A549 (cell line): ENCODE data around the gene GATM. TPM values are rescaled to one million over a fixed set of nuclear protein-coding genes. Genes with fewer than 3 reads are reported as not detected.

Experiments
- ATAC-seq, 2 experiments: fragments of 200-7000 bp in 1 of 2; fragments of >200 bp in 1 of 2; cut with Nextera tagmentation in 1 of 2; cut with Tn5 transposase in 1 of 2; 3 replicates each; pipeline versions ENCODE4 v1.8.0 to v1.9.1; 2018 to 2020; ENCODE audit warnings: mild to moderate bottlenecking in 1 of 2, moderate library complexity in 1 of 2
- CTCF ChIA-PET: fragments of 300-600 bp; sonication (Branson Sonifier 250); formaldehyde crosslinking; extraction: SDS; loops from one replicate; lab custom pipeline; 2021; ENCODE audit warnings: antibody characterized with exemption, inconsistent platforms; lab: Yijun Ruan, JAX
- POLR2A ChIA-PET: fragments of 350-600 bp; formaldehyde crosslinking; extraction: SDS; loops from one replicate; lab custom pipeline; 2021; ENCODE audit warnings: antibody characterized with exemption, inconsistent platforms; lab: Yijun Ruan, JAX
- DNase-seq, 2 experiments: peaks; one replicate each; pipeline versions ENCODE4 v3.0.0 to v3.0.0-alpha.2; 2011 to 2016; ENCODE audit warnings: low read depth in 1 of 2, low spot score in 1 of 2
- FAIRE-seq: peaks from 2 replicates; lab custom pipeline; 2011; peaks lifted over from hg19 to GRCh38; lab: Jason Lieb, UNC
- H3K27ac ChIP-seq, 2 experiments: fragments of >200 bp; sonication (Bioruptor Twin); formaldehyde crosslinking; 3 replicates each; pipeline ENCODE4 v1.5.1; 2016 to 2017
- H3K4me1 ChIP-seq: fragments of >200 bp; sonication (Bioruptor Twin); formaldehyde crosslinking; 3 replicates; pipeline ENCODE4 v1.6.1; 2016
- H3K4me2 ChIP-seq: fragments of >200 bp; sonication (Bioruptor Twin); formaldehyde crosslinking; 3 replicates; pipeline ENCODE4 v1.6.1; 2016
- H3K4me3 ChIP-seq: fragments of >200 bp; sonication (Bioruptor Twin); formaldehyde crosslinking; 3 replicates; pipeline ENCODE4 v1.5.1; 2016
- H3K9me3 ChIP-seq: fragments of >200 bp; sonication (Bioruptor Twin); formaldehyde crosslinking; 3 replicates; pipeline ENCODE4 v1.6.1; 2016
- CBX2 ChIP-seq: fragments of 200-600 bp; sonication (generic); IDR thresholded peaks from 2 replicates; pipeline ENCODE4 v1.6.1; 2016; ENCODE audit warnings: low read depth, mild to moderate bottlenecking, borderline replicate concordance
- CHD2 ChIP-seq: fragments of 150-350 bp; IDR thresholded peaks from 2 replicates; pipeline ENCODE4 v1.6.1; 2014; ENCODE audit warnings: low read length; ENCODE audit not compliant: partially characterized antibody
- CHD4 ChIP-seq: fragments of 200-600 bp; sonication (generic); IDR thresholded peaks from 2 replicates; pipeline ENCODE4 v1.6.1; 2016; ENCODE audit warnings: antibody characterized with exemption, mild to moderate bottlenecking, borderline replicate concordance
- EHMT2 ChIP-seq: fragments of 200-600 bp; sonication (generic); IDR thresholded peaks from 2 replicates; pipeline ENCODE4 v1.6.1; 2016; ENCODE audit warnings: antibody characterized with exemption, low read depth, mild to moderate bottlenecking, moderate library complexity
- ELK1 ChIP-seq: fragments of 150-350 bp; IDR thresholded peaks from 2 replicates; pipeline ENCODE4 v1.6.1; 2014; ENCODE audit warnings: low read depth, mild to moderate bottlenecking, low read length
- GATA3 ChIP-seq: IDR thresholded peaks from 2 replicates; pipeline ENCODE4 v1.6.1; 2012; ENCODE audit warnings: borderline replicate concordance
- HDAC2 ChIP-seq: fragments of 200-600 bp; sonication (generic); IDR thresholded peaks from 2 replicates; pipeline ENCODE4 v1.6.1; 2016
- JUN ChIP-seq, 2 experiments: fragments of >200 bp; sonication (Bioruptor Twin); formaldehyde crosslinking; IDR thresholded peaks; 2 replicates in 1 of 2; 3 replicates in 1 of 2; pipeline ENCODE4 v1.6.1; 2016 to 2017
- JUNB ChIP-seq: fragments of >200 bp; sonication (Bioruptor Twin); formaldehyde crosslinking; IDR thresholded peaks from 2 replicates; pipeline ENCODE4 v1.6.1; 2016
- PHF8 ChIP-seq: fragments of 200-600 bp; sonication (generic); IDR thresholded peaks from 2 replicates; pipeline ENCODE4 v1.6.1; 2016; ENCODE audit warnings: low read depth, mild to moderate bottlenecking, antibody characterized with exemption, moderate library complexity, borderline replicate concordance
- POLR2AphosphoS2 ChIP-seq: conservative IDR thresholded peaks from 2 replicates; pipeline ENCODE4 v1.6.1; 2012; ENCODE audit warnings: low read length, improper control_type of control experiment, inconsistent platforms
- RARB ChIP-seq: fragments of 250-450 bp; sonication (Bioruptor Pico); IDR thresholded peaks from 2 replicates; pipeline ENCODE4 v1.8.0; 2021; ENCODE audit warnings: mild to moderate bottlenecking, moderate library complexity
- REST ChIP-seq: fragments of 200-600 bp; sonication (generic); IDR thresholded peaks from 2 replicates; pipeline ENCODE4 v1.6.1; 2016; ENCODE audit warnings: antibody characterized with exemption, mild to moderate bottlenecking, moderate library complexity
- RFX5 ChIP-seq: fragments of 450-650 bp; IDR thresholded peaks from 2 replicates; pipeline ENCODE4 v1.7.1; 2014; ENCODE audit warnings: antibody characterized with exemption, mild to moderate bottlenecking, moderate library complexity
- RNF2 ChIP-seq: fragments of 200-600 bp; sonication (generic); IDR thresholded peaks from 2 replicates; pipeline ENCODE4 v1.6.1; 2016; ENCODE audit warnings: low read depth, mild to moderate bottlenecking, antibody characterized with exemption, moderate library complexity, borderline replicate concordance
- SMC3 ChIP-seq: fragments of >200 bp; sonication (Bioruptor Twin); formaldehyde crosslinking; IDR thresholded peaks from 3 replicates; pipeline ENCODE4 v1.6.1; 2018; ENCODE audit warnings: inconsistent platforms
- SREBF2 ChIP-seq: fragments of 450-650 bp; IDR thresholded peaks from 2 replicates; pipeline ENCODE4 v1.6.1; 2014; ENCODE audit warnings: mild to moderate bottlenecking, moderate library complexity
- TP53 ChIP-seq: fragments of 250-450 bp; sonication (Bioruptor Pico); IDR thresholded peaks from 2 replicates; pipeline ENCODE4 v1.5.0; 2021; ENCODE audit warnings: mild to moderate bottlenecking, moderate library complexity
- USF2 ChIP-seq: fragments of 450-650 bp; IDR thresholded peaks from 2 replicates; pipeline ENCODE4 v1.6.1; 2014; ENCODE audit warnings: antibody characterized with exemption
- ZC3H11A ChIP-seq: fragments of 450-650 bp; IDR thresholded peaks from 2 replicates; pipeline ENCODE4 v1.6.1; 2014; ENCODE audit warnings: antibody characterized with exemption, mild to moderate bottlenecking
- WGBS: methylation state at CpG from one replicate; pipeline ENCODE4 v1.1.6; 2017; ENCODE audit errors: missing lambda C conversion rate; 5-methylcytosine and 5-hydroxymethylcytosine counted together
- polyA plus RNA-seq, 4 experiments: library from polyadenylated mRNA; depleted of rRNA in 3 of 4; stranded (reverse); fragments of >200 nt; fragmentation: RNase III in 1 of 4; extraction: RNeasy Plus Mini Kit Qiagen cat#74134 plus additional on column Dnase treatment in 1 of 4; gene quantifications; 2 replicates in 3 of 4; 3 replicates in 1 of 4; pipeline ENCODE4 v1.2.3, GENCODE V29; 2011 to 2017

The GATM gene
- polyA plus RNA-seq, 2 of the 4 experiments (the other 2 are of a cell fraction), result 4.0 to 6.5 TPM

- Histone ChIP-seq H3K4me3 (no peak overlapping the region), H3K4me1 (peaks cover 9% of the 10 kb centered on the region; the same call in 2 of the 3 replicates), H3K9me3 (no peaks in the 10 kb centered on the region), H3K27ac (no peak overlapping the region), H3K4me2 (no peak overlapping the region; the same call in 2 of the 3 replicates)
- peak in 1 of 2 experiments; percentile 6 for DNase-seq
- FAIRE-seq, result no peak
- CTCF ChIA-PET, result no interaction called here
- POLR2A ChIA-PET, result no interaction called here
- 64% methylated on average over 3 of the region's 3 CpGs for WGBS
- no peak; a peak in 2 of 6 replicates for ATAC-seq
- no peak for TF ChIP-seq POLR2AphosphoS2
- no peak for TF ChIP-seq USF2
- TF ChIP-seq PHF8, result no peak
- no peak for TF ChIP-seq EHMT2
- TF ChIP-seq ELK1, result no peak
- TF ChIP-seq CBX2, result no peak
- no peak for TF ChIP-seq RNF2
These were observed 44.8 kb downstream of the GATM start for GRCh38 chr15:45333550-45333949.

DNA sequence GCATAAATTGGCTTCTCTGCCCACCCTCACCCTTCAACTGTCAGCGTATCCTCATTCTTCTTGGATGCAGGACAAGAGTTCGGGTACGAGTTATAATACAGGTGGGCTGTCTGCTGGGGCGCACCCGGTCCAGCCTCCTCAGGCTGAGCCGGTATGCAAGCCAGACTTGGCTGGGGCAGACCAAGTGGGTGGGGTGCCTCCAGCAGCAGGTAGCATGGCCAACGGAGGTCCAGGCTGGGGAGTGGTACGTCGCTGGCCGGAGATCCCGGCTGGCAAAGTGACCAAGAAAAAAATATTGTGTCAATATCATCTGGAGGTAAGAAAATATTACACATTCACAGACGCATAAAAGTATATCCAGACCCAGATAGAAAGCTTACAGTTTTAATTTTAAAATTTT lies 45.6 kb downstream of the GATM start:
- DNase-seq (no peak), ATAC-seq (no peak), FAIRE-seq (no peak)
- Histone ChIP-seq H3K4me2 (no peak overlapping the region), H3K9me3 (no peaks in the 10 kb centered on the region), H3K4me1 (peaks cover 9% of the 10 kb centered on the region; the same call in 2 of the 3 replicates), H3K27ac (no peak overlapping the region), H3K4me3 (no peak overlapping the region)
- ChIA-PET CTCF (interaction anchor here (0.6 kb wide), 1 partner anchor 9 kb away, joined by 3 read pairs; no protein-coding TSS in a partner anchor), POLR2A (no interaction called here)
- TF ChIP-seq RARB (CRISPR knock-in tag), result no peak
- TF ChIP-seq SMC3, result no peak
- TF ChIP-seq HDAC2, result no peak
- TF ChIP-seq REST, result no peak
- TF ChIP-seq JUN (IDR thresholded peaks at IDR 0.05), result no peak
- no peak for TF ChIP-seq CHD4
- no peak for TF ChIP-seq SREBF2
- WGBS, result 91% methylated on average over 11 of the region's 12 CpGs

DNA sequence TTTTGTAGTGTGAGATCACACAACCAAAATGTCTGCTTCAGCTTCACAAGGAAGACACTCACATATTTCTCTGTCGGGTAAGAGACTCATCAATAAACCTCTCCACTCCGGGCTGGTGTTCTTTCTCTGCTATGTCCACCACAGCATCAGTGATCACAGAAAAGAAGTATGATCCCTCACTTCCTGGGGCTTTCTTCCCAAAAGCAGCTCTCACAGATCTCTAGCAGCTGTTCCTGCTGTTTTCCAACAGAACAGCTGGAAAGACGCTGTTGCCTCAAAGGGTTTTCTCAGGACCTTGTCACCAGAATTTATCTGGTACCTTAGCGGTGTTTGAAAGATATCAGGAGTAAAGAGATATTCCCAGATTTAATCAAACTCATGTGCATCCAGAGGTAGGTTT lies 46.4 kb downstream of the GATM start:
- ATAC-seq (no peak), FAIRE-seq (no peak), DNase-seq (no peak)
- ChIA-PET CTCF (interaction anchor here (0.6 to 0.9 kb wide), 2 partner anchors 9 to 10 kb away, joined by 3 read pairs; no protein-coding TSS in a partner anchor), POLR2A (no interaction called here)
- peaks cover 9% of the 10 kb centered on the region; the same call in 2 of the 3 replicates for H3K4me1 ChIP-seq
- H3K27ac ChIP-seq, result no peak overlapping the region
- H3K9me3 ChIP-seq, result no peaks in the 10 kb centered on the region
- WGBS, result 83% methylated on average over 4 of the region's 4 CpGs
- no peak overlapping the region for H3K4me3 ChIP-seq
- H3K4me2 ChIP-seq, result no peak overlapping the region
- TF ChIP-seq GATA3 (no peak), JUNB (no peak), SMC3 (no peak), CHD2 (no peak), RFX5 (no peak), JUN (IDR thresholded peaks at IDR 0.05) (no peak), ZC3H11A (no peak), TP53 (CRISPR knock-in tag) (no peak)
